ENCODE measurements around the gene SLC25A12. TPM values are rescaled to one million over a fixed set of nuclear protein-coding genes. Genes with fewer than 3 reads are reported as not detected.

Gene SLC25A12, protein sequence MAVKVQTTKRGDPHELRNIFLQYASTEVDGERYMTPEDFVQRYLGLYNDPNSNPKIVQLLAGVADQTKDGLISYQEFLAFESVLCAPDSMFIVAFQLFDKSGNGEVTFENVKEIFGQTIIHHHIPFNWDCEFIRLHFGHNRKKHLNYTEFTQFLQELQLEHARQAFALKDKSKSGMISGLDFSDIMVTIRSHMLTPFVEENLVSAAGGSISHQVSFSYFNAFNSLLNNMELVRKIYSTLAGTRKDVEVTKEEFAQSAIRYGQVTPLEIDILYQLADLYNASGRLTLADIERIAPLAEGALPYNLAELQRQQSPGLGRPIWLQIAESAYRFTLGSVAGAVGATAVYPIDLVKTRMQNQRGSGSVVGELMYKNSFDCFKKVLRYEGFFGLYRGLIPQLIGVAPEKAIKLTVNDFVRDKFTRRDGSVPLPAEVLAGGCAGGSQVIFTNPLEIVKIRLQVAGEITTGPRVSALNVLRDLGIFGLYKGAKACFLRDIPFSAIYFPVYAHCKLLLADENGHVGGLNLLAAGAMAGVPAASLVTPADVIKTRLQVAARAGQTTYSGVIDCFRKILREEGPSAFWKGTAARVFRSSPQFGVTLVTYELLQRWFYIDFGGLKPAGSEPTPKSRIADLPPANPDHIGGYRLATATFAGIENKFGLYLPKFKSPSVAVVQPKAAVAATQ
- total RNA-seq: 10 to 100 TPM; 21.9 to 23.0 TPM

DNA sequence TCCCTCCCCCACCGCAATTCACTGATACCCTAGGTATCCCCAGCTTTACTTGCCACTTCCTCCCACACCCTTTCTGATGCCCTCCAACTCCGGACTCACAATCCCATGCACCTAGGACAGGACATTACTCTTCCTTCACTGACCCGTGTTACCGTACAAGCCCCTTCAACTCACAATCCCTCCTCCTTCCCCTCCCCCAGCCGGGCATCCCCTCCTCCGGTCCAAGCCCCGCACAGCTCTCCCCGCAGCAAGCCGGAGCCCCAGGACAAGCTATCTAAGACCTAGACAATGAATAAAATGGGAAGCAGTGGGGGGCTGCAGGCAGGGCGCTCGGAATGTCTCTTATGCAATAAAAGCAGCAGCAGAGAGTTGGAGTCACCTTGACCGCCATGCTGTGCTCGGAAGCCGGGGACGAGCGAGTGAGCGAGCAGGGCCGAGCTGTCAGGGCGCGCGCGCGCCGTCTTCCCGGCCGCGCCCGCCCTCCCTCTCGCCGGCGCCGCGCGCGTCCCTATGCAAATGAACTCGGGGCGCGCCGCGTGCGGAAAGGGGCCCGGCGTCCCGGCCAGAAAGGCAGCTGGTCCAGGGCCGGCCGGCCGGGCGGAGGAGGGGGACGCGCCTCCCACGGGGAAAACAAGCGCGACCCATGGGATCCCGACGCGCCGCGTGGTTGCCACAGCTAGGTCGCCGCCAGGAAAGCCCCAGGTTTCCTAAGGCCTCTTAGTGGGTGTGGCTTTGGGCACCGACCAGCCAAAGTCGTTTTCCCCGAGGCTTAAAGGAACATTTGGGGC is at the start of gene SLC25A12:
Gene SLC25A12, minus strand, starts transcription at position 421 of the 788 bp plus-strand sequence. Its CDS starts 30 bp downstream, at position 391.

DNA sequence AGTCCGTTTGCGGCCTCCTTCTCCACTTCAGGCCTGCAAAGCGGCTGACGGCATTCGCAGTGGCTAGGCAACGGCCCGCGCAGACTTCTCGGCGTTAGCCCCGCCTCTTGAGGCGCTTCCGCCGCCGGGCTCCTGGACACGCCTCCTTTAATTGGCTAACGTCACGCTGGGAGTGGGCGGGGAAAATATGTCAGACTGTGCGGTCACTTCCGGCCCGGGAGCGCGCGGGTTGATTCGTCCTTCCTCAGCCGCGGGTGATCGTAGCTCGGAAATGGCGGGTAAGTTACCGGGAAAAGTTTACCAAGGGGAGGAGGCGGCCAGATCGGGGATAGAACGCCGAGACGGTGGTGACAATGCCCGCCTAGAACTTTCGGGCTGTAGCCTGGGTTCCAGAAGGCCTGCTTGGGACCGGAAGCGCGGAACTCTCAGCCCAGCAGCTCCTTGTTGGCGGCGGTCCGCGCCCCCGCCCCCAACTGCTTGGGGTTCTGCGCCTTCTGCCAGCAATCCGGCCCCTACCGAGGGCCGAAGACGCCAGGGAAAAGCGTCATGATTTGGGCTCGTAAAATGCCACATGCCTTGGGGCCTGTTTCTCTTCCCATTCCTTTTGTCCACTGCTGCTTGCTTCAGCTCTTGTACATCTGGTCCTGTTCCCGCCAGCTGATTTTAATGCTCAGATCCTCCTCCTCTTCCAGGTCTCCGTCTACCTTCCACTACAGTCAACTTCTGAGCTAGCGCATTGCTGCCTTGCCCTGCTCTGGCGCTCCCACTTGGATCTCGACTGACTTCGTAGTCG is 28.4 kb upstream of the SLC25A12 start, which contains the start of gene HAT1:
Gene HAT1, plus strand, starts transcription at position 232 of the 793 bp plus-strand sequence. Its CDS starts 40 bp downstream, at position 272.

Other genes starting within 250 kb of the SLC25A12 start
- gene DYNC1I2, start 206.8 kb downstream of the SLC25A12 start, total RNA-seq: 10 to 100 TPM; 48.9 to 51.9 TPM
- gene HAT1, start 28.2 kb upstream of the SLC25A12 start, total RNA-seq: 10 to 100 TPM; 49.8 to 52.0 TPM
- 1 to 10 TPM; 5.5 to 5.6 TPM for gene METAP1D, start 105.7 kb upstream of the SLC25A12 start, total RNA-seq
- gene DLX1, start 191.3 kb upstream of the SLC25A12 start, total RNA-seq: not detected
- not detected for gene DLX2, start 208.7 kb upstream of the SLC25A12 start, total RNA-seq

Measured in activated naive CD4-positive, alpha-beta T cell treated with anti-CD3 and anti-CD28 coated beads, Interleukin-2, amount 10 ng/mL, durations not matched to agents 5 hours and 36 hours (primary cell).